B cell (primary cell): Measurements from ENCODE around the gene SAFB. TPM values are rescaled to one million over a fixed set of nuclear protein-coding genes. Genes with fewer than 3 reads are reported as not detected.

ENCODE experiments used
- ATAC-seq: fragments of 200-7000 bp; cut with Tn5 transposase; one replicate; pipeline ENCODE4 v1.10.0; 2021; ENCODE audit warnings: low read depth, mild to moderate bottlenecking, moderate number of reproducible peaks, moderate library complexity
- CTCF ChIA-PET: fragments of 350-600 bp; sonication (Branson Sonifier 250); formaldehyde crosslinking; loops from one replicate; lab custom pipeline; 2021; ENCODE audit warnings: antibody characterized with exemption, inconsistent platforms; lab: Charles Lee
- POLR2A ChIA-PET: fragments of 350-600 bp; sonication (Branson Sonifier 250); formaldehyde crosslinking; loops from one replicate; lab custom pipeline; 2021; ENCODE audit warnings: antibody characterized with exemption; lab: Charles Lee
- DNase-seq: peaks from one replicate; pipeline ENCODE4 v3.0.0; 2013
- H2AFZ ChIP-seq: 2 replicates; pipeline ENCODE4 v1.6.1; 2012; ENCODE audit warnings: mild to moderate bottlenecking, low read depth, low read length; ENCODE audit not compliant: insufficient read depth, poor library complexity, severe bottlenecking
- H3K27ac ChIP-seq, 2 donors: 1 replicate in 1 of 2; 2 replicates in 1 of 2; pipeline ENCODE4 v1.5.1; 2012 to 2013; ENCODE audit warnings: low read length in 2 of 2, mild to moderate bottlenecking in 2 of 2, moderate library complexity in 1 of 2
- H3K27me3 ChIP-seq, 4 experiments: fragments of 200-600 bp in 1 of 4; sonication (generic) in 1 of 4; replicated peaks in 1 of 4; 1 replicate in 2 of 4; 2 replicates in 2 of 4; pipeline versions ENCODE4 v1.6.1 to v1.7.0; 2013 to 2016; ENCODE audit warnings: low read length in 3 of 4, mild to moderate bottlenecking in 2 of 4, mixed read lengths in 1 of 4, moderate library complexity in 1 of 4; ENCODE audit not compliant: insufficient read depth in 4 of 4, control insufficient read depth in 3 of 4; ENCODE audit errors: control extremely low read depth in 1 of 4
- H3K36me3 ChIP-seq, 2 experiments: replicated peaks in 1 of 2; 1 replicate in 1 of 2; 2 replicates in 1 of 2; pipeline versions ENCODE4 v1.6.1 to v1.7.1; 2013; ENCODE audit warnings: low read length in 1 of 2; ENCODE audit not compliant: insufficient read depth in 2 of 2, control insufficient read depth in 1 of 2; ENCODE audit errors: control extremely low read depth in 1 of 2, extremely low read depth in 1 of 2
- H3K4me1 ChIP-seq, 2 donors: fragments of 200-600 bp in 1 of 2; sonication (generic) in 1 of 2; 1 replicate in 1 of 2; 2 replicates in 1 of 2; pipeline versions ENCODE4 v1.5.1 to v1.6.1; 2013 to 2017; ENCODE audit warnings: low read length in 2 of 2; ENCODE audit not compliant: control insufficient read depth in 2 of 2, insufficient read depth in 2 of 2
- H3K4me2 ChIP-seq: replicated peaks from 2 replicates; pipeline ENCODE3; 2012; ENCODE audit warnings: mild to moderate bottlenecking, low read depth, low read length; ENCODE audit not compliant: poor library complexity, severe bottlenecking
- H3K4me3 ChIP-seq, 5 experiments: fragments of 200-600 bp in 1 of 5; sonication (generic) in 1 of 5; 1 replicate in 3 of 5; 2 replicates in 2 of 5; pipeline versions ENCODE4 v1.5.1 to v1.7.0; 2011 to 2016; ENCODE audit warnings: low read length in 4 of 5, mild to moderate bottlenecking in 4 of 5, low read depth in 2 of 5, control low read depth in 1 of 5, moderate library complexity in 1 of 5; ENCODE audit not compliant: insufficient read depth in 1 of 5; ENCODE audit errors: control extremely low read depth in 1 of 5, extremely low read depth in 1 of 5
- H3K79me2 ChIP-seq: fragments of 200-600 bp; sonication (generic); one replicate; pipeline ENCODE4 v1.6.0; 2016; ENCODE audit warnings: low read length; ENCODE audit not compliant: control insufficient read depth, insufficient read depth
- H3K9ac ChIP-seq: fragments of 200-600 bp; sonication (generic); 2 replicates; pipeline ENCODE4 v1.6.1; 2017; ENCODE audit warnings: mild to moderate bottlenecking, low read length, moderate library complexity
- H3K9me3 ChIP-seq, 3 donors: one replicate each; pipeline versions ENCODE4 v1.6.1 to v1.7.1; 2013; ENCODE audit warnings: low read length in 2 of 3; ENCODE audit not compliant: control insufficient read depth in 2 of 3, insufficient read depth in 1 of 3; ENCODE audit errors: control extremely low read depth in 1 of 3
- H4K20me1 ChIP-seq: 2 replicates; pipeline ENCODE4 v1.6.0; 2012; ENCODE audit warnings: mild to moderate bottlenecking, low read length; ENCODE audit not compliant: insufficient read depth, control insufficient read depth, poor library complexity, severe bottlenecking
- H3K27ac Mint-ChIP-seq: one replicate; pipeline ENCODE4 v1.8.0; 2021; ENCODE audit warnings: mixed read lengths
- H3K27me3 Mint-ChIP-seq: one replicate; pipeline ENCODE4 v1.8.0; 2021; ENCODE audit warnings: mixed read lengths
- H3K4me1 Mint-ChIP-seq: one replicate; pipeline ENCODE4 v1.8.0; 2021; ENCODE audit warnings: mixed read lengths
- H3K4me3 Mint-ChIP-seq: one replicate; pipeline ENCODE4 v1.8.0; 2021; ENCODE audit warnings: mixed read lengths
- H3K9me3 Mint-ChIP-seq: one replicate; pipeline ENCODE4 v1.8.0; 2022; ENCODE audit warnings: mixed read lengths; ENCODE audit not compliant: insufficient read depth
- EZH2 ChIP-seq: IDR thresholded peaks from 2 replicates; pipeline ENCODE4 v1.6.1; 2012; ENCODE audit warnings: borderline replicate concordance, low read depth, mild to moderate bottlenecking, moderate library complexity, low read length; ENCODE audit not compliant: insufficient read depth, poor library complexity, severe bottlenecking
- WGBS: methylation state at CpG from one replicate; pipeline ENCODE4 v1.1.5; 2013; ENCODE audit warnings: missing lambda C conversion rate; ENCODE audit not compliant: insufficient coverage; 5-methylcytosine and 5-hydroxymethylcytosine counted together
- intact Hi-C: fragments of 100-400 bp; cut with micrococcal nuclease; formaldehyde crosslinking; loops from one replicate; pipeline ENCODE4 v1.10.0; 2022
- polyA plus RNA-seq: library from polyadenylated mRNA; depleted of rRNA; stranded (reverse); fragments of >200 nt; gene quantifications from 2 replicates; pipeline ENCODE4 v1.2.3, GENCODE V29; 2012
- total RNA-seq, 2 donors: library from RNA; stranded (reverse); fragments of 120-200 nt in 1 of 2; gene quantifications; 1 replicate in 1 of 2; 2 replicates in 1 of 2; pipeline versions ENCODE4 v1.2.3 to v1.2.4, GENCODE V29; 2013 to 2022
- TF ChIP-seq, protein P1 (sequence below): fragments of 200-600 bp; IDR thresholded peaks from one replicate; pipeline ENCODE4 v1.8.0; 2022; ENCODE audit warnings: antibody characterized with exemption, mild to moderate bottlenecking

SAFB gene
- total and polyA plus RNA-seq, 2 donors (not counting 1 experiment from before 2014, with no cell fraction given): 91.0 to 221 TPM

DNA sequence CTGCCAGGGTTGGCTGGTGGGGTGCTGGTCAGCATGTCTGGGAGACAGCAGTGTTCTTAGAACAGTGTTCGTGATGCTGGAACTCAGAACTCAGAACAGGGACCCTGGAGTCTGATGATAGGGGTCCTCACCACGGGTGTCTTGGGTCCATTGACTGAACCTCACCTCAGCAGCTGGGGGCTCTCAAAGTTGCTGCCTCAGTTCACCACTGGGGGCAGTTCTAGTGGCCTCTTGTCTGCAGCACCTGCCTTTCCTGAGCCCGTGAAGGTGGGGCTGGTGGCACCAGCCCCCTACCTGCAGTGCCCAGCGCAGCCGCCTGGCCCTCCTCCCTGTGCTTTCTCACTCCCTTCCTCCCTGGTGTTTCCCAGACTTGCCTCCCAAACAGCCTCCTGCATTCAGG, 28.5 kb downstream of the SAFB start:
- H3K79me2 ChIP-seq: peaks cover 67% of the 10 kb centered on the region
- no peaks in the 10 kb centered on the region for H3K4me1 ChIP-seq
- H3K27ac ChIP-seq: no peak overlapping the region
- H2AFZ ChIP-seq: no peak overlapping the region
- no peak for DNase-seq
- CTCF ChIA-PET: no interaction called here
- no peaks in the 10 kb centered on the region for H3K9me3 Mint-ChIP-seq
- TF ChIP-seq, protein P1, sequence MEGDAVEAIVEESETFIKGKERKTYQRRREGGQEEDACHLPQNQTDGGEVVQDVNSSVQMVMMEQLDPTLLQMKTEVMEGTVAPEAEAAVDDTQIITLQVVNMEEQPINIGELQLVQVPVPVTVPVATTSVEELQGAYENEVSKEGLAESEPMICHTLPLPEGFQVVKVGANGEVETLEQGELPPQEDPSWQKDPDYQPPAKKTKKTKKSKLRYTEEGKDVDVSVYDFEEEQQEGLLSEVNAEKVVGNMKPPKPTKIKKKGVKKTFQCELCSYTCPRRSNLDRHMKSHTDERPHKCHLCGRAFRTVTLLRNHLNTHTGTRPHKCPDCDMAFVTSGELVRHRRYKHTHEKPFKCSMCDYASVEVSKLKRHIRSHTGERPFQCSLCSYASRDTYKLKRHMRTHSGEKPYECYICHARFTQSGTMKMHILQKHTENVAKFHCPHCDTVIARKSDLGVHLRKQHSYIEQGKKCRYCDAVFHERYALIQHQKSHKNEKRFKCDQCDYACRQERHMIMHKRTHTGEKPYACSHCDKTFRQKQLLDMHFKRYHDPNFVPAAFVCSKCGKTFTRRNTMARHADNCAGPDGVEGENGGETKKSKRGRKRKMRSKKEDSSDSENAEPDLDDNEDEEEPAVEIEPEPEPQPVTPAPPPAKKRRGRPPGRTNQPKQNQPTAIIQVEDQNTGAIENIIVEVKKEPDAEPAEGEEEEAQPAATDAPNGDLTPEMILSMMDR: no peak
- TF ChIP-seq EZH2: no peak
- no peak overlapping the region for H3K4me3 ChIP-seq
- POLR2A ChIA-PET: no interaction called here
- H3K36me3 ChIP-seq: peaks cover 9 to 89% of the 10 kb centered on the region in 2 experiments
- H3K4me1 Mint-ChIP-seq: peaks cover 1% of the 10 kb centered on the region
- no peak overlapping the region for H3K4me2 ChIP-seq
- intact Hi-C loops: no loop called here
- no peaks in the 10 kb centered on the region for H3K9me3 ChIP-seq
- no peaks in the 10 kb centered on the region for H3K27me3 ChIP-seq
- H3K9ac ChIP-seq: no peak overlapping the region
- H3K27ac Mint-ChIP-seq: no peak overlapping the region
- WGBS: 97% methylated on average over 5 of the region's 5 CpGs
- H3K27me3 Mint-ChIP-seq: no peaks in the 10 kb centered on the region
- H4K20me1 ChIP-seq: peaks cover 44% of the 10 kb centered on the region
- H3K4me3 Mint-ChIP-seq: no peak overlapping the region
- ATAC-seq: no peak

DNA sequence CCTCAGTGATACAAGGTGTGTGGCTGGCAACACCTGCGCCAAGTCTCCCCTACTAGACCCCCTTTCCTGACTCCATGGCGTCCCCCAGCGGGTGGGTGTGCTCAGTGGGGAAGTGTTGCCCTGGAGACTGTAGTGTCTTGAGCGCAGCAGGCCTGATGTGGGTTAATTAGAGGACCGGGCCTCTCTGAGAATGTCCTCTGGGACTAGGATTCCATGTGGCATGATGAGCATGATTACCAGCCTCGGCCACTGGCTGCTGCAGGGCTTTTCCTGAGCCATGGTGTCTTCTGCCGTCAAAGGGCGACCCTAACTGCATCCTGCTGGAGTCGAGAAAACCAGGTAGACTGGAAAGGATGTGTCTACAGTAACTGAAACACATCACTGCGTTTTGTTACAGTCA, 29.4 kb downstream of the SAFB start:
- no peak for DNase-seq
- no peaks in the 10 kb centered on the region for H3K4me1 ChIP-seq
- no peaks in the 10 kb centered on the region for H3K4me1 Mint-ChIP-seq
- no peaks in the 10 kb centered on the region for H3K27me3 Mint-ChIP-seq
- peaks cover 38% of the 10 kb centered on the region for H4K20me1 ChIP-seq
- ChIA-PET CTCF (no interaction called here), POLR2A (no interaction called here)
- peaks cover 9 to 87% of the 10 kb centered on the region in 2 experiments for H3K36me3 ChIP-seq
- ATAC-seq: no peak
- H3K4me3 Mint-ChIP-seq: no peak overlapping the region
- no peak overlapping the region for H3K27ac ChIP-seq
- H3K79me2 ChIP-seq: peaks cover 65% of the 10 kb centered on the region
- TF ChIP-seq EZH2: no peak
- TF ChIP-seq, protein P1: no peak
- no peak overlapping the region for H3K4me3 ChIP-seq
- no peaks in the 10 kb centered on the region for H3K9me3 Mint-ChIP-seq
- H3K9ac ChIP-seq: no peak overlapping the region
- no peak overlapping the region for H3K4me2 ChIP-seq
- H2AFZ ChIP-seq: no peak overlapping the region
- H3K27ac Mint-ChIP-seq: no peak overlapping the region
- intact Hi-C loops: no loop called here
- no peaks in the 10 kb centered on the region for H3K9me3 ChIP-seq
- H3K27me3 ChIP-seq: no peaks in the 10 kb centered on the region
- WGBS: 96% methylated on average over 7 of the region's 10 CpGs
